Nephron (organoid): ENCODE data around the gene SEMA5B.

Experiments used
- H3K27ac Mint-ChIP-seq, 3 experiments: 2 replicates each; pipeline ENCODE4 v1.8.0; 2020; ENCODE audit warnings: mixed read lengths in 3 of 3, mild to moderate bottlenecking in 2 of 3, moderate library complexity in 1 of 3
- H3K27me3 Mint-ChIP-seq: 2 replicates; pipeline ENCODE4 v1.8.0; 2021; ENCODE audit warnings: low read depth, mild to moderate bottlenecking, moderate library complexity, mixed read lengths
- H3K36me3 Mint-ChIP-seq: 2 replicates; pipeline ENCODE4 v1.8.0; 2020; ENCODE audit warnings: low read depth, mixed read lengths
- H3K4me1 Mint-ChIP-seq: 2 replicates; pipeline ENCODE4 v1.8.0; 2020; ENCODE audit warnings: mixed read lengths
- H3K4me3 Mint-ChIP-seq, 3 experiments: 2 replicates each; pipeline ENCODE4 v1.8.0; 2020; ENCODE audit warnings: mild to moderate bottlenecking in 3 of 3, mixed read lengths in 3 of 3, moderate library complexity in 2 of 3
- H3K9me3 Mint-ChIP-seq: 2 replicates; pipeline ENCODE4 v1.8.0; 2020; ENCODE audit warnings: mixed read lengths
- CTCF ChIP-seq, 3 experiments: fragments of 200-600 bp; sonication (generic); IDR thresholded peaks; one replicate each; pipeline ENCODE4 v1.5.0; 2021; ENCODE audit warnings: antibody characterized with exemption in 3 of 3; ENCODE audit not compliant: unreplicated experiment in 3 of 3

SEMA5B gene

GRCh38 chr3:122967356-122967755 lies 60.2 kb downstream of the SEMA5B start:
- Mint-ChIP-seq H3K27me3 (peaks cover 3% of the 10 kb centered on the region), H3K4me3 (no peak overlapping the region), H3K4me1 (peaks cover 63% of the 10 kb centered on the region), H3K27ac (peak overlapping the region in 1 of 3 experiments; percentile 27), H3K9me3 (no peaks in the 10 kb centered on the region), H3K36me3 (no peaks in the 10 kb centered on the region)
- TF ChIP-seq CTCF (IDR thresholded peaks at IDR 0.05; ENCODE audit: unreplicated experiment in 3 of 3): no peak

GRCh38 chr3:122966045-122966444 lies 61.5 kb downstream of the SEMA5B start:
- Mint-ChIP-seq H3K27me3 (peaks cover 12% of the 10 kb centered on the region), H3K4me1 (peaks cover 64% of the 10 kb centered on the region), H3K4me3 (no peak overlapping the region), H3K36me3 (no peaks in the 10 kb centered on the region), H3K9me3 (no peaks in the 10 kb centered on the region), H3K27ac (no peak overlapping the region)
- TF ChIP-seq CTCF (IDR thresholded peaks at IDR 0.05; ENCODE audit: unreplicated experiment in 3 of 3): no peak

GRCh38 chr3:122964811-122965210 lies 62.8 kb downstream of the SEMA5B start:
- peaks cover 59% of the 10 kb centered on the region for H3K4me1 Mint-ChIP-seq
- H3K36me3 Mint-ChIP-seq: no peaks in the 10 kb centered on the region
- peak overlapping the region in 2 of 3 experiments; percentile 61 to 76 for H3K27ac Mint-ChIP-seq
- H3K27me3 Mint-ChIP-seq: peaks cover 9% of the 10 kb centered on the region
- no peak overlapping the region for H3K4me3 Mint-ChIP-seq
- no peaks in the 10 kb centered on the region for H3K9me3 Mint-ChIP-seq
- TF ChIP-seq CTCF (IDR thresholded peaks at IDR 0.05; ENCODE audit: unreplicated experiment in 3 of 3): no peak

GRCh38 chr3:122962149-122962548 lies 65.4 kb downstream of the SEMA5B start:
- Mint-ChIP-seq H3K27ac (peak overlapping the region in 2 of 3 experiments; percentile 4 to 6), H3K9me3 (no peaks in the 10 kb centered on the region), H3K36me3 (no peaks in the 10 kb centered on the region), H3K4me3 (no peak overlapping the region), H3K27me3 (peaks cover 9% of the 10 kb centered on the region), H3K4me1 (peaks cover 67% of the 10 kb centered on the region)
- no peak for TF ChIP-seq CTCF (IDR thresholded peaks at IDR 0.05; ENCODE audit: unreplicated experiment in 3 of 3)

GRCh38 chr3:122961146-122961545 lies 66.4 kb downstream of the SEMA5B start:
- Mint-ChIP-seq H3K27ac (peak overlapping the region in 1 of 3 experiments; percentile 63), H3K36me3 (no peaks in the 10 kb centered on the region), H3K9me3 (no peaks in the 10 kb centered on the region), H3K4me3 (no peak overlapping the region), H3K4me1 (peaks cover 78% of the 10 kb centered on the region), H3K27me3 (peaks cover 9% of the 10 kb centered on the region)
- TF ChIP-seq CTCF (IDR thresholded peaks at IDR 0.05; ENCODE audit: unreplicated experiment in 3 of 3): no peak

GRCh38 chr3:122960652-122961051 lies 66.9 kb downstream of the SEMA5B start:
- H3K9me3 Mint-ChIP-seq: no peaks in the 10 kb centered on the region
- peak overlapping the region in 1 of 3 experiments; percentile 63 for H3K27ac Mint-ChIP-seq
- H3K36me3 Mint-ChIP-seq: no peaks in the 10 kb centered on the region
- no peak for TF ChIP-seq CTCF (IDR thresholded peaks at IDR 0.05; ENCODE audit: unreplicated experiment in 3 of 3)
- H3K4me3 Mint-ChIP-seq: no peak overlapping the region
- peaks cover 9% of the 10 kb centered on the region for H3K27me3 Mint-ChIP-seq
- H3K4me1 Mint-ChIP-seq: peaks cover 81% of the 10 kb centered on the region
